SKM-1 treated with dmso at 0.1 percent for 144 hours (cell line): ENCODE measurements around the gene CNKSR2.

Source experiments
- DNase-seq: peaks from one replicate; lab custom pipeline; 2025; ENCODE audit not compliant: unreplicated experiment; lab: John Stamatoyannopoulos, UW

The CNKSR2 gene

GRCh38 chrX:21662761-21663160 lies 288.5 kb downstream of the CNKSR2 start:
- DNase-seq, result no peak

DNA sequence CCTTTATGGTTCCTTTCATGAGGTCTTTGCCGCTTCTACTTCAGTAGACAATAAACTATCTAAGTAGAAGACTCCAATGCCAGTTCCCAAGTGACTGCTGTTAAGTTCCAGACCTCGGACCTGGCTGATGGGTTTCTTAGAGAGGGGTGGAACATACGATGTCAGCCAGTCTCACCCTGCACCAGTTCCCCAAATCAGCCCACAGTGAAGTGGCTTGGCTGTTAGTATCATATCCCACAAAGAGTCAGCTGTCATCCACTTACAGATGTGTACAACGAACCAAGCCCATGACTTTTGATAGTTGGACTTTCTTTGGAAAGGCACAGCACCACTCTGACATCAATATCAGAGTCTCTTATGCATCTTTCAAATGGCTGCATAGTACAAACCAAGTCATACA lies 292.0 kb downstream of the CNKSR2 start:
- no peak for DNase-seq

GRCh38 chrX:21666679-21667078 lies 292.5 kb downstream of the CNKSR2 start:
- DNase-seq, result no peak

- DNase-seq, result no peak
These were observed 300.4 kb downstream of the CNKSR2 start for GRCh38 chrX:21674430-21675186.

- no peak for DNase-seq
These were observed 301.7 kb downstream of the CNKSR2 start for GRCh38 chrX:21675931-21676330.

DNA sequence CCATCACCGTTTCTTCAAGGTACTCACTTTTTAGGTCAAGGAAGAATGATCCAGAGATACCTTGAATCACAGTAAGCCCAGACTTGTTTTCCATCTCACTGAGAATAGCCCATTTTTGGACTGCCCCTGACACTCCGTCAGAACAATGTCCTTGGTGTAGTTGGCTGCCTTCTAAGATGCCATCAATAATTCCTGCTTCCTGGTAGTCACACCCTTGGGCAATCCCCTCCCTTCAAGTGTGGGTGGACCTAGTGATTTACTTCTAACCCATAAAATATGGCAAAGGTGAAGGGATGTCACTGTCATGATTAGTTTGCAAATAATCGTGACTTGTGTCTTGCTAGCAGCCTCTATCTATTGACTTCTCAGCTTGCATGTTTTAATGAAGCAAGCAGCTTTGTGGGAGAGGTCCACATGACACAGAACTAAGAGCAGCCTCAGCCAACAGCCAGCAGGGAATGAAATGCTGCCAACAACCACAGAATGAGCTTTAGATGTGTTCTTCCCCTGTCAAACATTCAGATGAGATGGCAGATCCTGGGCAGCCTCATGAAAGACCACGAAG lies 303.9 kb downstream of the CNKSR2 start:
- no peak for DNase-seq

DNA sequence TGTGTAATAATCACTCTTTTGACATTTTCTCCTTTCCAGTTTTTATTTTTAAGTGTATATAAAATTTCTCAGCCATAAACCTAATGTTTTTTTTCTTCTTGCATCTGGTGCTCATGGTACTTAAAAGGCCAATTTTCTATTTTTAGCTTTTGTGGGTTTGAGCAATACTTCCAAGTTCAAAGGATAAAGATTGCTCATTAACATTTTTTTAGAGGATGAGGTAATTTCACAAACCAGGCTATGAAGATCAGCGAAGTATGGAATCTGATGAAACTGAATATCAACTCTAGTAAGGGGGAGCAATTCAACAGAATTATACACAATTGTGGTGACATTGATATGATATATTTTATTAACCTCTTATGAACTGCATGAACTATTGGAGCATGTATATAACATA lies 309.7 kb downstream of the CNKSR2 start:
- no peak for DNase-seq

- DNase-seq, result no peak
These were observed 317.3 kb downstream of the CNKSR2 start for GRCh38 chrX:21691512-21692018.

DNA sequence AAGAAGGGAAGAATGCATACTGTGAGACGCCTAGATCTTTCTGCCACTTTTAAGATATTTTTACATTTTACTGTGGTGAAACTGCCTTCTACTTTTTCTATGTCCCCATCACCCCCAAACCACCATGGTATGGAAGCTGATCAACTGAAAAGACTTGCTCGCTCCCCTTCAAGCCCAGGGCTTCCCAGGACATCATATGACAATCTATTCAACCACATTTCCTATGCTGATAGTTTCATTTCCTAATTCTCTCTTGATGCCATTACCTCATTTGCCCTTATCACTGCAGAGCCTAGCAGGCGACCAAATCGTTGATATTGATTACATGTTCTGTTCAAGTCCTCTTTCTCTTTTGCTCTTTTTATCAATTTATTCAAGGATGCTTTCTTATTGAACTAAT lies 324.1 kb downstream of the CNKSR2 start:
- no peak for DNase-seq

DNA sequence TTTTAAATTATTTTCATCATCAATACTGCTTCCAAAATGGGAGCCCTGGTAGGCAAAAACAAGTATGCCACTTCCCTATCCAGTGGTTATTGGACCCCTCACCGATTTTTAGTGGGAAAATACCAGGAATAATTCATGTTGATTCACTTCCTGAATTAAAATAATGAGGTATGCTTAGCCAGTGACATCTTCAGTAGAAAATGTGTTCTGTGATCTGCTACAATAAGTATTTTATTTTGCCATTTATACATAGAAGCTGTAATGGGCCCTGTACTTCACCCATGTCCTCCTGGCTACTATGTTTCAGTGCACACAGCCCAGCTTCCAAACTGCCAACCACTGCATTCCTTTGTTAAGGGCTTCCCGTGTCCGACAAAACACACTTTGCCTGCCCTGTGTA lies 324.9 kb downstream of the CNKSR2 start:
- no peak for DNase-seq

DNA sequence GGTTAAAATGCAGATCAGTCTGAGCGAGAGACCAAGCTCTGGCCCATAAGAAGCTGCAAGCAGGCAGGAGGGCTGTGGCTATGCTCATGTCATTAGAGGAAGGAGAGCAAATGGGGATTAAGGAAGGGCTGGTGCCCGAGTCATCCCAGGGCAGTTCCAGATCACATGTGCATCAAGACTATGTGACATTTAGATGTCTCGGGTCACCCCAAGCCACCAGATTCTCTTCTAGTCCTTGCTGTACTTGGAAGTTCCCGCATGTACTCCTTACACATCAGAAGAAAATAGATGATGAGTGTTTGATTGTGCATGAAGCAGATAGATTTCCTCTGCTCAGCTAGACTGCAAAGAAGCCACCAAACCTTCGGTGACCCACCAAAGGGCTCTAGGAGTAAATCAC lies 326.1 kb downstream of the CNKSR2 start:
- DNase-seq, result no peak

DNA sequence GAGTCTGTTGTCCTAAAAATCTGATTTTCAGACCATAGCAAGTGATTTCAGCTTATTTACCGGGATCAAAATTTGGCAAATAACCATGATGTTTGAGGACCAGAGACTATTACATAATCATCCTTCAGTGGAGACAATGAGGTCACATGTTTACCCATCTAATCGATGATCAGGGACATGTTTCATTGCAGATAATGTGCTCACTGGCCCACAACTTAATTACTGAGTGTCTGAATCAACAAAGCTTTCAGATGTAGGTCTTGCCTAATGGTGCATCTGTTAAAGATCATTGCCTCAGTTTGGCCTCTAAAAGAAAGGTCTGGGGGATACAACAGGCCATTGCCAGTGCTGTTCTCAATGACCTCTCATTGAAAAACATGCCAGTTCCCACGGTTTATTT lies 326.7 kb downstream of the CNKSR2 start:
- DNase-seq, result no peak

GRCh38 chrX:21702725-21703124 lies 328.5 kb downstream of the CNKSR2 start:
- no peak for DNase-seq
